Measurements from ENCODE around the gene KIF26A. TPM values are rescaled to one million over a fixed set of nuclear protein-coding genes. Genes with fewer than 3 reads are reported as not detected.

The KIF26A gene
- total RNA-seq, 1 experiment from 2014 or later, result 0.92 TPM

- Histone ChIP-seq H3K36me3 (no peaks in the 10 kb centered on the region), H3K27me3 (no peaks in the 10 kb centered on the region), H3K9me3 (no peaks in the 10 kb centered on the region), H3K4me3 (no peak overlapping the region)
- DNase-seq, result no peak
These were observed 29.5 kb upstream of the KIF26A start for GRCh38 chr14:104108570-104109541.

GRCh38 chr14:104109731-104110361 is 28.5 kb upstream of the KIF26A start:
- no peak overlapping the region for H3K4me3 ChIP-seq
- DNase-seq, result no peak
- no peaks in the 10 kb centered on the region for H3K36me3 ChIP-seq
- no peaks in the 10 kb centered on the region for H3K9me3 ChIP-seq
- no peaks in the 10 kb centered on the region for H3K27me3 ChIP-seq

- Histone ChIP-seq H3K9me3 (no peaks in the 10 kb centered on the region), H3K27me3 (no peaks in the 10 kb centered on the region), H3K36me3 (no peaks in the 10 kb centered on the region), H3K4me3 (no peak overlapping the region)
- DNase-seq, result no peak
These were observed 27.7 kb upstream of the KIF26A start for GRCh38 chr14:104110491-104111209.

GRCh38 chr14:104111301-104112112 is 26.9 kb upstream of the KIF26A start:
- H3K9me3 ChIP-seq, result no peaks in the 10 kb centered on the region
- no peaks in the 10 kb centered on the region for H3K36me3 ChIP-seq
- no peaks in the 10 kb centered on the region for H3K27me3 ChIP-seq
- DNase-seq, result no peak
- no peak overlapping the region for H3K4me3 ChIP-seq

GRCh38 chr14:104112113-104112505 is 26.3 kb upstream of the KIF26A start:
- no peaks in the 10 kb centered on the region for H3K9me3 ChIP-seq
- no peak for DNase-seq
- H3K27me3 ChIP-seq, result no peaks in the 10 kb centered on the region
- H3K4me3 ChIP-seq, result no peak overlapping the region
- H3K36me3 ChIP-seq, result no peaks in the 10 kb centered on the region

GRCh38 chr14:104112609-104113571 is 25.5 kb upstream of the KIF26A start:
- DNase-seq, result no peak
- H3K27me3 ChIP-seq, result no peaks in the 10 kb centered on the region
- no peaks in the 10 kb centered on the region for H3K36me3 ChIP-seq
- H3K9me3 ChIP-seq, result no peaks in the 10 kb centered on the region
- H3K4me3 ChIP-seq, result no peak overlapping the region

GRCh38 chr14:104113631-104114420 is 24.6 kb upstream of the KIF26A start:
- DNase-seq, result no peak
- no peak overlapping the region for H3K4me3 ChIP-seq
- H3K9me3 ChIP-seq, result no peaks in the 10 kb centered on the region
- no peaks in the 10 kb centered on the region for H3K27me3 ChIP-seq
- H3K36me3 ChIP-seq, result no peaks in the 10 kb centered on the region

- Histone ChIP-seq H3K4me3 (no peak overlapping the region), H3K9me3 (no peaks in the 10 kb centered on the region), H3K27me3 (no peaks in the 10 kb centered on the region), H3K36me3 (no peaks in the 10 kb centered on the region)
- DNase-seq, result no peak
These were observed 23.8 kb upstream of the KIF26A start for GRCh38 chr14:104114421-104115130.

- H3K27me3 ChIP-seq, result no peaks in the 10 kb centered on the region
- H3K36me3 ChIP-seq, result no peaks in the 10 kb centered on the region
- H3K9me3 ChIP-seq, result no peaks in the 10 kb centered on the region
- no peak for DNase-seq
- no peak overlapping the region for H3K4me3 ChIP-seq
These were observed 23.2 kb upstream of the KIF26A start for GRCh38 chr14:104115131-104115600.

- no peak overlapping the region for H3K4me3 ChIP-seq
- DNase-seq, result no peak
- no peaks in the 10 kb centered on the region for H3K36me3 ChIP-seq
- no peaks in the 10 kb centered on the region for H3K27me3 ChIP-seq
- no peaks in the 10 kb centered on the region for H3K9me3 ChIP-seq
These were observed 22.6 kb upstream of the KIF26A start for GRCh38 chr14:104115691-104116287.

GRCh38 chr14:104116288-104116755 is 22.1 kb upstream of the KIF26A start:
- DNase-seq, result no peak
- peak overlapping the region; percentile 29; the same call in 1 of the 2 replicates for H3K4me3 ChIP-seq
- H3K9me3 ChIP-seq, result no peaks in the 10 kb centered on the region
- no peaks in the 10 kb centered on the region for H3K27me3 ChIP-seq
- no peaks in the 10 kb centered on the region for H3K36me3 ChIP-seq

- Histone ChIP-seq H3K27me3 (no peaks in the 10 kb centered on the region), H3K4me3 (peak overlapping the region; percentile 29; the same call in 1 of the 2 replicates), H3K9me3 (no peaks in the 10 kb centered on the region), H3K36me3 (no peaks in the 10 kb centered on the region)
- no peak for DNase-seq
These were observed 21.5 kb upstream of the KIF26A start for GRCh38 chr14:104116756-104117340.

- DNase-seq, result no peak
- no peak overlapping the region for H3K4me3 ChIP-seq
- no peaks in the 10 kb centered on the region for H3K27me3 ChIP-seq
- H3K9me3 ChIP-seq, result no peaks in the 10 kb centered on the region
- H3K36me3 ChIP-seq, result no peaks in the 10 kb centered on the region
These were observed 20.9 kb upstream of the KIF26A start for GRCh38 chr14:104117341-104118005.

Measured in MG63 (cell line).